ENCODE measurements around the gene CLHC1. TPM values are rescaled to one million over a fixed set of nuclear protein-coding genes. Genes with fewer than 3 reads are reported as not detected.
"Not testable (repeated sequence)": the region's sequence is repeated elsewhere in the genome, so short reads cannot be mapped to it uniquely, and the experiment has no call there.

Gene CLHC1
- total RNA-seq, 1 donor from 2014 or later = 3.3 TPM

DNA sequence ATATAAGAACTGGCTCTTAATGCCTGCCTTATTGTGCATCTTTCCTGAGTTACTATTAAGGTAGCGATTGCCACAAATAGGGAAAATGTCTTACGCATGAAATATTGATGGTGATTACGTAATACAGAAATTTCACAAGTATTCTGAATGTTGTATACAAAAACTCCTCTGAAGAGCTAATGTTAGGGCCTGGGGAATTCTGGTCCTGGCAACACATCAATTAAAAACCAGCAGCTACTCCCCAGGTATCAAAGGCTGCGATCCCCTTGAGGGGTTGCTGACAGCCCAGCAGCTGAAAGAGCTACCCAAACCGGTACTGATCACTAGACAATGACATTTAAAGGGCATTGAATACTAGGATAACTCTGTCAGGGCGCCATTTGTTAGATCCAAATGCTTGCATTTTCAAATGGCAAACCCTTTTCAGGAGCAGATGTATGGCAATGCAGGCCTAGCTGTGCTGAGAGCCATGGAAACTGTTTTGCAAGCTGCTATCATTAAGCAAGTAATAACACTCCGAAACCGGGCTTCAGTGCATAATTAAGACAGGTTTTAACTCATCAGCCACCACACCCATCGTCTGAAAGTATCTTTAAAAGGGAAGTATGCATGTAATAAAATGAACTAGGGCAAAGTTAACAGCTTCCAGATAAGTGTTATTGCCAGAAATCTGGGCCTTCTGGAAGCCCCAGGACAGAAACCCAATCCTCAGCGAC is 78.4 kb downstream of the CLHC1 start:
- DNase-seq (ENCODE audit: low read depth in 2 of 2) = no peak

DNA sequence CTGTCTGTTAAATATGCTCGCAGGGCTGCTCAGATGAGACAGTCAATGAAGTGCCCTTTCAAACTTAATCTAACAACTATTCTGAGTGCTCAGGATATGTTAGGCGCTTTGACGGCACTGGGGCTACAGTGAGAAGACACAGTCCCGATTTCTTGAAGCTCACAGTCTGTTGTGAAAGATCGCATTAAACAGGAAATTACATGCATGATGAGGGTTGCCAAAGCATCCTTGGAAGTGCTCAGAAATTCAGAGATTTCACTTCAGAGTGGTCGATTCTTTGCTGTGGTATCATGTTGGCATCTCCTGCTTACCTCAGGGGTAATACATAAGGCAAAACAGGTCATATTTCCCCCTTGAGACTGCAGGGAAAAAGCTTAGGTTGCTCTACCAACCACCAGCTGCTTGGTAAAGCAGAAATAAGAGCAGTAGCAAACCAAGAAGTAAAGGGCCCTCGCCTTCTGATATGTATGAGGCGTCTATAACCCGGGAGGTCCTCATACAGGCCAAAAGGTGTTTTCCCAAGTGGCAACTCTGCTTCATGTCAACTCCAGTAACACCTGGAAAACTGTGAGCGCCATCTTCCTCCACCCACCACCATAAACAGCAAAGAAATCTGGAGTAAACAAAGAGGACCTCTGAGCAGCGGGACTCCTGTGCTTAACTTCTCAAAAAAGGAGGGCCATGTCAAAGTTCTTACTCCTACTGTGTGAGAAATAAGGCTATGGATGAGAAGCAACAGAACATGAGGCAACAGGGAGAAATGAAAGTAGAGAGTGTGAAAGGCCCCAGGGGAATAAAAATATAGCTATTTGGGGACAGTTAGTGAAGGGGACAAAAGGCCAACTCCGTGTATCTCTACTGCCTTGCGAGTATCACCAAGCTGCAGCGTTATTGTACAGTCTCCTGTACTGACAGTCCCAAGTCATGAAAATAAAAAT is 79.3 kb downstream of the CLHC1 start:
- DNase-seq (ENCODE audit: low read depth in 2 of 2) = no peak

DNA sequence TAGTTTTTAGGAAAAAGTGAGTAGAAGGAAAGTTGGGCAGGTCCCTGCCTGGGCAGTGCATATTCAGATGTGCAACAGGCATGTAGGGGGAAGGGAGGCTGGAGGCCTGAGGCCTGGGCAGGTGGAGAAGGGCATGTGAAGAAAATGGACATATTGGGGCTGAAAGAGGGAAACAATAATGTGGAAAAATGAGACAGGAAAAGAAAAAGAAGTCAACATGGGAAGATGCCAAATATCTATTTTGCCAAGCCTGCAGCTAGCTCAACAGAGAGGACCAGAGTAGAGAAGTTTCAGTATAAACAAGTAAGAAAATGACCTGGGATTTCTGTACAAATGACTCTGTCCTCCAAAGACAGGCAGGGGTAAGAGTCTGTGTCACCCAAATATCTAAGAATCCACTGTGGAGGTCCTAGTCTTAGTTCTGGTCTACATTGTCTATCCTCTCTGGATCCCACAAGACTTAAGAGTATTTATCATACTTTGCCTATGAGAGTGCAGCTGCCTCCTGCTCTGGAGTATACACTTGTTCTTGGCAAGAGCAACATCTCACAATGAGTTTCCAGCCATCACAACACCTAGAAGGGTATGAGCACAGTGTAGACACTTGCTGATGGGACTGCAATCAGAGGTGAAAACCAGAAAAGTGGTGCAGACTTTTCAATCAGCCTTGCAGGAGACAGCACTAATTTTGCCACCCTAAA is 80.2 kb downstream of the CLHC1 start:
- DNase-seq (ENCODE audit: low read depth in 2 of 2) = peak; percentile 31 to 60

DNA sequence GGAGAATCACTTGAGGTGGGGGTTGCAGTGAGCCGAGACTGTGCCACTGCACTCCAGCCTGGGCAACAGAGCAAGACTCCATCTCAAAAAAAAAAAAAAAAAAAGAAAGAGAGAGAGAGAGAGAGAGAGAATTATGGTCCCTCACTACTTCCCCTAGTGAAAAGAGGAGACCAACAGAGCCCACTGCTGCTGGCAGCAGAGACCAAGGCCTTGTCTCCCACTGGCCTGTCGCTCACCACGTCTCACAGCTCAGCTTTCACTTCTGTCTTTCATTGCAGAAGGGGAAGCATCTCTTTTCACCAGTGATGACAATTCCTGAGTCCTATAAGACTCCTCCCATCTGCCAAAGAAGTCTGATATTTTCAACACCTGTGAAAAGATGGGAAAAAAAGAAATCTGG is 81.3 kb downstream of the CLHC1 start:
- DNase-seq (ENCODE audit: low read depth in 2 of 2) = no peak

DNA sequence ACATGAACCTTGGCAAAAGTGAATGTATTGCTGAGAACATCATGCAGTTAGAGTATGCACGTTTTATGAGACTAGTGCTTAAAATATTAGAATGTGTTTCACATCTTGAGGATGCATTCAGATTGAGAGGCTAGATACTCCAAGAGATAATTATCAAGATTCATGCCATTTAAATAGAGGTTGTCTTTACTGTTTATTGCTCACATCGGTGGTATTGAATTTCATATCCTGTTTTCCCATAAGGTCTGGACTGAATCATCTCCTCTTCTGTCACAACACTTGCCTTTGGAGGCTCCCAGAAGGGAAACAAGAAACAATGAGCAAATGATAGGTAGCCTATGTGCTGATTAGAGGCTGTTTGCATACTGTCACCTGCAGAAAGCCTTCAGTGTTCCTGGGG is 83.8 kb downstream of the CLHC1 start:
- peak; percentile 43 to 94 for DNase-seq (ENCODE audit: low read depth in 2 of 2)

DNA sequence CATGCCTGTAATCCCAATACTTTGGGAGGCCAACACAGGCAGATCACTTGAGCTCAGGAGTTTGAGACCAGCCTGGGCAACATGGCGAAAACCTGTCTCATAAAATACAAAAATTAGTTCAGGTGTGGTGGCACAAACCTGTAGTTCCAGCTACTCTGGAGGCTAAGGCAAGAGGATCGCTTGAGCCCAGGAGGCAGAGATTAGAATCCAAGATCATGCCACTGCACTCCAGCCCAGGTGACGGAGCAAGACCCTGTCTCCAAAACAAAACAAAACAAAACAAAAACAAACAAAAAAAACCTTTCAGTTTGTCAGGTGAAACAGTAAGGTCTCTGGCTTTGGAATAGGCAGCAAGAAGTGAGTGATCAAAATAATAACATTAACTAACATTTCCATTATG is 84.6 kb downstream of the CLHC1 start:
- DNase-seq (ENCODE audit: low read depth in 2 of 2) = no peak

DNA sequence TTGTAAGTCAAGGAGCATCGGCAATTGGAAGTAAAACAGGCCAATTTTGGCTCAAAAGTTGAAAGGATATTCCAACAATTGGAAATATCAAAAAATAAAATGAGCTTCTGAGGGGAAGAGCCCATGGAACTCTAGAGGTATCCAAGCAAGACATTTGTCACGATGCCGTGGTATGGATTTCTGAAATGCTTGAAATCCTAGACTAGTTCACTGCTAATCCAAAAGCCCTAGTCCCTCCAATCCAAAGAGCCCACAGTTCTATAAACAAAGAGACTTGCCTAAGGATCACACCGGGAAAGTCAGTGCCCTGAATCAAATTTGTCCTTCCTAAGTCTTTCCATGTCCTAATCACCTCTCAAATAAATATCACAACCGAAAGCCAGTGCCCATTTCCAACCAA is 85.1 kb downstream of the CLHC1 start:
- no peak for DNase-seq (ENCODE audit: low read depth in 2 of 2)

DNA sequence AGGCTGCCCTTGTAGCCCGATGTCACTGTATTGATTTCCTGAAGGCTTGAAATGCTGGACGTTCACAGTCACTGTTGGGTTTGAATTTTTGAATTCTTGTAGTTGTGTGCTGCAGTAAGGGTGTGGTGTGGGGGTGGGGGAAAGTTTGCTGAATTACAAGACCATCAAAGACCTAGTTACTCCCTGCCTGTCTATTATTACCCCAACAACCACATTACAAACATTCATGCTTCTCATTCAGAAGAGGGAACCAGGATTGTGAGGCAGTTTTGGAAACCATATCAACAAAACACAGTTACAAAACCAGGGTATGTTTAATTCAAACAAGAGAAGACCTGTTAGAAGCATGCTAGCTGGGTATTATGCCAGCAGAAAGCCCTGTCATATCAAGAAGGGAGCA is 85.8 kb downstream of the CLHC1 start:
- DNase-seq (ENCODE audit: low read depth in 2 of 2) = no peak

DNA sequence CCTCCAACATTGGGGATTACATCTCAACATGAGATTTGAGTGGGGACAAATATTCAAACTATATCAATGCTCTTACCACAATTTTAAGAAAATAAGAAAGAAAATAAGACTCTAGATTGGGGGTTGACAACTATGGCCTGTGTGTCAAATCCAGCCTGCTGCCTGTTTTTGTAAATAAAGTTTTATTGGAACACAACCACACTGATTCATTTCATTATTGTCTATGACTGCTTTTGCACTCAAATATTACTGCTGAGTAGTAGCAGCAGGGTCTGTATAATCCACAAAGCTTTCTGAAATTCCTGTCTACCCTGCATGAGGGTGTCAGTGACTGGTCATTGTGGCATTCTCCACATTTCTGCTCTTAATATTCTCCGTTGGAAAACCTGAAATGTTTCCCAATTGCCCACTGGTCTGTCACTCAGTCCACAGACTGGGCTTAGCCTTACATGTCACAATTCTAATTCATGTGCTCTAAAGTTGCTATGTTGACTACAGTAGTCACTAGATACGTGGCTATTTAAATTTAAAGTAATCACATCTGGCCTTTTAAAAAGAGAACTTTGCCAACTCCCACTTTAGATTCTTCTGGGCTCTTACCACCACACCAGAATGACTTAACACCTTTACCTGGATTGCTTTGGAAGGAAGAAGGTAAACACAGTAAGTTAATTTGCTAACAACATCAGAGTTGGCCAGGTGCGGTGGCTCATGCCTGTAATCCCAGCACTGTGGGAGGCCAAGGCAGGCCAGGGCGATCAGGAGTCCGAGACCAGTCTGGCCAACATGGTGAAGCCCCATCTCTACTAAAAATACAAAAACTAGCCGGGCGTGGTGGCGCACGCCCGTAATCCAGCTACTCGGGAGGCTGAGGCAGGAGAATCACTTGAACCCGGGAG is 86.9 kb downstream of the CLHC1 start:
- no peak for DNase-seq (ENCODE audit: low read depth in 2 of 2)

DNA sequence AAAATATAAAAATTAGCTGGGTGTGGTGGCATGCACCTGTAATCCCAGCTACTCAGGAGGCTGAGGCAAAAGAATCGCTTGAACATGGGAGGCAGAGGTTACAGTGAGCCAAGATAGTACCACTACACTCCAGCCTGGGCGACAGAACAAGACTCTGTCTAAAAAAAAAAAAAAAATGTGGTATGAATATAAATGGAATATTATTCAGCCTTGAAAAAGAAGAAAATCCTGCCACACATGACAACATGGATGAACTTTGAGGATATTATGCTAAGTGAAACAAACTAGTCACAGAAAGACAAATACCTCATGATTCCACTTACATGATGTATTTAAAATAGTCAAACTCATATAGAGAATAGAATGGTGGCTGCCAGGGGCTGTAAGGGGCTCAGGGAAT is 88.4 kb downstream of the CLHC1 start:
- not testable (repeated sequence) for DNase-seq (ENCODE audit: low read depth in 2 of 2)

DNA sequence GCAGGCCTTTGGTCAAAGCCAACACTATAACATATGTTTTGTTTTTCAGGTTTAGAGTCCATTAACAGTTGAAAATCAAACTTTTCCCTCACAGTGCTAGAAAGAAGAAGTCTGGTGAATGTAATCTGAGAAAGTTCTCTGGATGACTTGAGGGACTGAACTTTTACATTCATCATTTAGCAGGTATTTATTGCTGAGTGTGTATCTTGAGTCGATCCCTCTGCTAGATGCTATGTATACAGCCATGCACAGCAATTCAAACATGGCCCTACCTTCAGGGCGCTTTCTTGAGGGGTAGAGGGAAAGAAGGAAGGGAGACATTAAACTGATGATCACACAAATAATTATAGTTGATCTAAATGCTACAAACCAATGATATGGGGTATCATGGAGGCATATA is 89.6 kb downstream of the CLHC1 start:
- DNase-seq (ENCODE audit: low read depth in 2 of 2) = no peak

DNA sequence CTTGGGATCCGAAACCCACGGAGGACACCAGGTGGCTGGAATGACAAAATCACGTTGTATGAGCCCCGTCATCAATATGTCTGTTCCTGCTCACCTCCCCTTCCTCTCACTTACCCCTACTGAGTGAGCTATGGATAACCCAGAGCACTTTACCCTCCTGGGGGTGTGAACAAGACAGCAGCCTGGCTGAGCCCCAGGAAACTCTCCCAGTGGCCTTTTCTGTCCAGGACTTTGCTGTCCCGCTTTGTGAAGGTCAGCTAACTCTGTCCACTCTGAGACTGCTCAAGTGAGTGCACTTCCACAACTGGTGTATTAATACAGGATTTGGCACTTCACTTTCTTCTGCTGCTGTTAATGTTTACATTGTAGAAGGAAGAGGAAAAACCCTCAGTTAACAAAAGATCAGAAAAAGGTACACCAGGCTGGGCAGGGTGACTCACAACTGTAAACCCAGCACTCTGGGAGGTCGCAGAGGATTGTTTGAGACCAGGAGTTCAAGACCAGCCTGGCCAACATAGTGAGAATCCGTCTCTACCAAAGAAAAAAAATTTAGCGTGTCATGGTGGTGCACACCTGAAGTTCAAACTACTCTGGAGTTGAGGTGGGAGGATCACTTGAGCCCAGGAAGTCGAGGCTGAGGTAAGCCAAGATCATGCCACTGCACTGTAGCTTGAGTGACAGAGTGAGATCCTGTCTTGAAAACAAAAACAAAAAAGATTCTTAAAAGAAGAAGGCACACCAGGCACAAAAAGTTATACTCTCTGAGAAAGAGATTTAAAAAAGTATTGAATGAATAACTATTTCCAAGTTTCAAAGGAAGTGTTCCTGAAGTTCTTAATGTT is 90.3 kb downstream of the CLHC1 start:
- DNase-seq (ENCODE audit: low read depth in 2 of 2) = peak in 1 of 2 donors; percentile 55

DNA sequence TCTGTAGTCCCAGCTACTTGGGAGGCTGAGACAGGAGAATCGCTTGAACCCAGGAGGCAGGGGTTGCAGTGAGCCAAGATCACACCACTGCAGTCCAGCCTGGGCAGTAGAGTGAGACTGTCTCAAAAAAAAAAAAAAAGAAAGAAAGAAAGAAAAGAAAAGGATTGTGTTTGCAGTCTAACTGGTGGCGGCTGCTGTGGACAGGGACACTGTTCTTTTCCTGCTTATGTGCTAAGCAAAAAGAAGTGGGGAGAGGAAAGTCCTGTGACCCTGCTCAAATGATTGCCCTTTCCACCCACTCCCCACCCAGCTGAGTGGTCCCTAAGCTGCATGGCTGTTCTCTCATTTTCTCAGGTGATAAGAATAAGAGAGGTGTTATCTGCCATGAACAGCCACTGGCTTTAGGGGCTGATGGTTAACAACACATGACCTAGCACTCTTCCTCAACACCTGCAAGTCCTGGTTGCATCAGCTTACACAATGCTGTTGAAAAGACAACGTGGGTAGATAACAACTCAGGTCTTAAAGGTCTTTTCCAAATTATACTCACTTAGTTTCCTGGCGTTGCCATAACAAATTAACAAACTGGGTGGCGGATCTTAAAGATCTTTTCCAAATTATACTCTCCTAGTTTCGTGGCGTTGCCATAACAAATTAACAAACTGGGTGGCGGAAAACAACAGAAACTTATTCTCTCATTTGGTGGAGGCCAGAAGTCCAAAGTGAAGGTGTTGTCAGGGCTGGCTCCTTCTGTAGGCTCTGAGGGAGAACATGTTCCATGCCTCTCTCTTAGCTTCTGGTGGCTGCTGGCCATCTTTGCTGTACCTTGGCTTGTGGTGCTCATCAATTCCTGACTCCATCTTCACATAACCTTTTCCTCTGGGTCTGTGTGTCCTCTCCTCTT is 91.5 kb downstream of the CLHC1 start:
- peak in 1 of 2 donors; percentile 33 for DNase-seq (ENCODE audit: low read depth in 2 of 2)

DNA sequence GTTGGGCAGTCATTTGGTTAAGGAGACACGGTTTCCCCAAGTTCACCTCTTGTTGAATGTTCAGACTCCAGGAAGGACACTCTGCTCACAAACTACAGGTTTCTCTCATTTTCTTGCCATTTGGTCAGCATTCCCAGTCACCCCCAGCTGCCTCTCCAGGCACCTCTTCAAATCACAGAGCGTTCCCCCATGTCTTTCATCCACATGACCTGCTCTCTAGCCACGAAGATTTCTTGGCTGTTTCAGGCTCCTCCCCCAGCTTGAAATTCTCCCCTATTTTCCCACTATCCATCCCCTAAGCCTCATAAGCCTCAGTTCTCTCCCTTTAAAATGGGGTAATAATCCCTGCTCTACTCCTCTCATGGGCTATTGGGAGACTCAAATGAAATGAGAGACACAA is 92.8 kb downstream of the CLHC1 start:
- no peak for DNase-seq (ENCODE audit: low read depth in 2 of 2)

DNA sequence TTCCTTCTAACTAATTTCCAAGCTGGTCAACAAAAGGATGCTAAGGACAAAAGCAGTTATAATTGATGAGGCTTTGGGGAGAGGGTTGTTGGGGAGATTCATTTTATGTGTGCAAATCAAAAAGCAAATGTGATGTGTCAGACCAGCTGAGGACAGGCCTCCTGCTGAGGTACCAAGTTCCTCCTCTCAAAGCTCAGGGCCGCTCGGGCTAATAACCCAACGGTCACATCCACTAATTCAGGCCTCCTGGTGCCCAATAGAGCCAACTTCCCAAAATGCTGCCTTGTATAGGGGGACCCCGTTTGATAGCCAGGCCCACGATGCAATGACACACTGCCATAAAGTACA is 93.2 kb downstream of the CLHC1 start:
- no peak for DNase-seq (ENCODE audit: low read depth in 2 of 2)

DNA sequence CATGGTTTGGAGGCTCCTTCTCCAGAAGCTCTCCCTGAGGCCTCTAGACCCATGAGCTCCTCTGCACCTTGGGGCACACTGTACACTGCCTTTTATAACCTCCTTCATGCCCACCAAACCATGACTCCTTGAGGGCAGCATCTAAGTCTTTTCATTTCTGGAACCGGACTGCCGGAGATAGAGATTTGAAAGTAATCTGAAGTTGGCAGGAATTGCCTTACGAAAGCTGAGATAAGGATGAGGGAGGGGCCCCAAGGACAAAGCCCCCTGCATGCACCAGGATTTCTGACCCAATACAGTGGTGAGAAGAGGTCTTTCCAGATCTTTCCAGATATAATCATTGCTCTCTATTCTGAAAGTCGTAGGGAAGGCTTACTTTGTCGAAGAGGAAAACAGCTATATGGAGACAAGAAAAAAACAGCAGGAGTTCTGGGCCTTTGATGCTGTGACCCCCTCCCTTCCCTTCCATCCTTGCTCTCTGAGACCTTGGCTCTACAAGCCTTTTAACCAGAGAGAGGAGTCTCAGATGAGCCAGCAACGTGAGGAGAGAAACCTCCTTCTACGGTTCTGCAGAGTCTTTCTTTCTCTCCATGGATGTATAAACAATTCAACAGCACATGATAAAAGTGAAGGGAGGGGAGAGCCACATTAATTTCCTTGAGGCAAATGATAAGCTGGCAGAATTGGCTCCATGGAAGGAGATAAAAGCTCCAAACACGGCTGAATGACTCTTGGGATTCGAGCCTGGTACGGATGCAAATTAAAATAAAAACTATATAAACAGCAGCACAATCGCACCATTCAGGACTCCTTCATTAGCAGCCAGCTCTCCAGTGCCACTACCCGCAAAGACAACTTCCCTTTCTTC is 93.8 kb downstream of the CLHC1 start:
- no peak for DNase-seq (ENCODE audit: low read depth in 2 of 2)

DNA sequence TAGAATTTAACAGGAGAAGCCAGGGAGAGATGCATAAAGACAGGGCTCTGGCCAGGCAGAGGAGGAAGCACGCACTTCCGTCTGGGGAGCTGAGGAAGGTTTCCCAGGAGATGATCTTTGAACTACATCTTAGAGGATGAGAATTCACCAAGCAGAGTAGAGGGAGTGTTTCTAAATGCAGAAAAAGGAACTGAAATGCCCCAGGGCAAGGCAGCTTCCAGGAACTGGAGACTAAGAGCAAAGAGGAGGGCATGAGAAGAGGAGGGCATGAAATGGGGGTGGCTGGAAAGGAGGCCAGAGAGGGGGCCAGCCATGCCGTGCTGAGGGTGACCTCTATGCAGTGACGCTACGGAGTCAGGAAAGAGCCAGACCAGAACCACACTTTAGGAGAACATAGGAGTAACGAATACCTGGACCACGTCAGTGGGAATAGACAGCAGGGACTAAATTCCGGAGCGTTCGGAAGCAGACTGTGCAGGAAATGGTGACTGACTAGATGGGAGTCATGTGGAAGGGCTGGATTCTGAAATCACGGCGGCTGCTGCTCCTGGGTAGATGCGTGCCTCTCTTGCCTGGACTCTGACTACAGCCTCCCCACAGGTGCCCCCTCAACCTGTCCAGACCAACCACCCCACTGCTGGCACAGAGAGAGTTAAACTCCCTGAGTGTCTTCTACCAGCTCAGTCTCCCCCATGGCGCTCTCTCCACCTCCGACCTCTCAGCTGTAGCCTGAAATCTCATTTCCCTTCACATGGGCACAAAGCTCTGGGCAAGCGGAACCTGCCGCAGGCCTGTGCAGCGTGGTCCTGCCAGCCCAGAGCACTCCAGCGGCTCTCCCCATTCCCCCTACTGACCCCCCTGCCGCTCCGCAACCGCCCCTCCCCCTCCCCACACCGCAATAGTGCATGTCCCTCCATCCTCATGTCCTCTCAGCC is 94.8 kb downstream of the CLHC1 start:
- DNase-seq (ENCODE audit: low read depth in 2 of 2) = peak in 1 of 2 donors; percentile 70

Measured in dermis microvascular lymphatic vessel endothelial cell (primary cell).